GM23338 (cell line): ENCODE measurements around the gene PLXND1. TPM values are rescaled to one million over a fixed set of nuclear protein-coding genes. Genes with fewer than 3 reads are reported as not detected.
A peak's percentile ranks its signal among the peaks of the same experiment; 100 is the strongest.

Source experiments
- ATAC-seq: fragments of 200-7000 bp; cut with Tn5 transposase; 3 replicates; pipeline ENCODE4 v1.9.1; 2020
- DNase-seq: peaks from one replicate; pipeline ENCODE4 v3.0.0-alpha.2; 2015; ENCODE audit warnings: low spot score
- H2AFZ ChIP-seq: fragments of 200-600 bp; sonication (generic); 2 replicates; pipeline ENCODE4 v1.8.0; 2016; ENCODE audit warnings: antibody characterized with exemption, mild to moderate bottlenecking, moderate library complexity
- H3F3A ChIP-seq: fragments of 200-600 bp; sonication (generic); replicated peaks from 2 replicates; pipeline ENCODE4 v1.8.0; 2017; ENCODE audit warnings: antibody characterized with exemption, mixed run types, low read depth
- H3K27ac ChIP-seq: fragments of 200-600 bp; sonication (generic); 2 replicates; pipeline ENCODE4 v1.6.1; 2016; ENCODE audit warnings: low read depth
- H3K27me3 ChIP-seq: fragments of 200-600 bp; sonication (generic); 2 replicates; pipeline ENCODE4 v1.8.0; 2016; ENCODE audit warnings: mild to moderate bottlenecking, mixed run types, moderate library complexity; ENCODE audit not compliant: insufficient read depth
- H3K36me3 ChIP-seq: fragments of 200-600 bp; sonication (generic); 2 replicates; pipeline ENCODE4 v1.8.0; 2016; ENCODE audit warnings: mild to moderate bottlenecking; ENCODE audit not compliant: insufficient read depth
- H3K4me1 ChIP-seq: fragments of 200-600 bp; sonication (generic); 2 replicates; pipeline ENCODE4 v1.8.0; 2016; ENCODE audit warnings: mild to moderate bottlenecking, moderate library complexity; ENCODE audit not compliant: insufficient read depth
- H3K4me2 ChIP-seq: fragments of 200-600 bp; sonication (generic); 2 replicates; pipeline ENCODE4 v1.7.1; 2017; ENCODE audit warnings: mixed run types
- H3K4me3 ChIP-seq: fragments of 200-600 bp; sonication (generic); 2 replicates; pipeline ENCODE4 v1.6.1; 2016; ENCODE audit warnings: mixed run types
- H3K79me2 ChIP-seq: fragments of 200-600 bp; sonication (generic); replicated peaks from 2 replicates; pipeline ENCODE4 v1.8.0; 2017; ENCODE audit warnings: mild to moderate bottlenecking; ENCODE audit not compliant: insufficient read depth
- H3K9me2 ChIP-seq: fragments of 200-600 bp; sonication (generic); 2 replicates; pipeline ENCODE4 v1.8.0; 2017; ENCODE audit not compliant: insufficient read depth
- H4K20me1 ChIP-seq: fragments of 200-600 bp; sonication (generic); replicated peaks from 2 replicates; pipeline ENCODE4 v1.8.0; 2017; ENCODE audit warnings: mild to moderate bottlenecking; ENCODE audit not compliant: insufficient read depth
- H3K27ac Mint-ChIP-seq: 2 replicates; pipeline ENCODE4 v1.8.0; 2020; ENCODE audit warnings: inconsistent platforms, mild to moderate bottlenecking, moderate library complexity, mixed read lengths
- H3K27me3 Mint-ChIP-seq: 3 replicates; pipeline ENCODE4 v1.8.0; 2022; ENCODE audit warnings: low read depth, mild to moderate bottlenecking, moderate library complexity, mixed read lengths, inconsistent platforms; ENCODE audit not compliant: insufficient read depth, poor library complexity
- H3K36me3 Mint-ChIP-seq: 3 replicates; pipeline ENCODE4 v1.8.0; 2021; ENCODE audit warnings: low read depth, mild to moderate bottlenecking, inconsistent platforms, moderate library complexity, mixed read lengths
- H3K4me1 Mint-ChIP-seq: 3 replicates; pipeline ENCODE4 v1.8.0; 2020; ENCODE audit warnings: mild to moderate bottlenecking, inconsistent platforms, mixed read lengths
- H3K4me3 Mint-ChIP-seq: 3 replicates; pipeline ENCODE4 v1.8.0; 2021; ENCODE audit warnings: moderate library complexity, mild to moderate bottlenecking, inconsistent platforms, mixed read lengths
- H3K9me3 Mint-ChIP-seq: 3 replicates; pipeline ENCODE4 v1.8.0; 2020; ENCODE audit warnings: moderate library complexity, mild to moderate bottlenecking, inconsistent platforms, mixed read lengths
- CREB1 ChIP-seq: fragments of 250-450 bp; sonication (Bioruptor Pico); IDR thresholded peaks from 2 replicates; pipeline ENCODE4 v1.5.0; 2020; ENCODE audit warnings: low read depth, mild to moderate bottlenecking, moderate library complexity
- CTCF ChIP-seq, 2 experiments: fragments of 200-600 bp in 1 of 2; sonication (generic) in 1 of 2; conservative IDR thresholded peaks; 2 replicates each; pipeline versions ENCODE4 v1.5.1 to v1.6.1; 2016 to 2017; ENCODE audit warnings: antibody characterized with exemption in 2 of 2, low read depth in 2 of 2, mild to moderate bottlenecking in 2 of 2, moderate library complexity in 1 of 2
- ETS1 ChIP-seq: IDR thresholded peaks from 2 replicates; pipeline ENCODE4 v1.6.1; 2016; ENCODE audit warnings: antibody characterized with exemption
- EZH2 ChIP-seq: fragments of 200-600 bp; sonication (generic); IDR thresholded peaks from one replicate; pipeline ENCODE4 v1.8.0; 2017; ENCODE audit warnings: antibody characterized with exemption, mild to moderate bottlenecking, low read depth; ENCODE audit not compliant: unreplicated experiment
- EZH2phosphoT487 ChIP-seq: fragments of 200-600 bp; sonication (generic); IDR thresholded peaks from one replicate; pipeline ENCODE4 v1.8.1; 2018; ENCODE audit warnings: antibody characterized with exemption; ENCODE audit not compliant: unreplicated experiment
- JUNB ChIP-seq: IDR thresholded peaks from one replicate; pipeline ENCODE4 v1.6.1; 2016; ENCODE audit warnings: antibody characterized with exemption; ENCODE audit not compliant: unreplicated experiment
- NANOG ChIP-seq: IDR thresholded peaks from 2 replicates; pipeline ENCODE4 v1.6.1; 2016; ENCODE audit warnings: antibody characterized with exemption, borderline replicate concordance
- POLR2AphosphoS5 ChIP-seq: IDR thresholded peaks from 2 replicates; pipeline ENCODE4 v1.6.1; 2016; ENCODE audit warnings: antibody characterized with exemption, low read depth
- REST ChIP-seq: IDR thresholded peaks from one replicate; pipeline ENCODE4 v1.6.1; 2018; ENCODE audit warnings: antibody characterized with exemption; ENCODE audit not compliant: unreplicated experiment
- STAT1 ChIP-seq: IDR thresholded peaks from one replicate; pipeline ENCODE4 v1.6.1; 2016; ENCODE audit warnings: antibody characterized with exemption; ENCODE audit not compliant: unreplicated experiment
- ZNF114 ChIP-seq: fragments of 250-450 bp; sonication (Bioruptor Pico); IDR thresholded peaks from 2 replicates; pipeline ENCODE4 v1.5.0; 2020; ENCODE audit warnings: mild to moderate bottlenecking, moderate library complexity
- ZNF331 ChIP-seq: fragments of 250-450 bp; sonication (Bioruptor Pico); IDR thresholded peaks from 2 replicates; pipeline ENCODE4 v1.5.0; 2020; ENCODE audit warnings: low read depth, mild to moderate bottlenecking, moderate library complexity
- ZNF462 ChIP-seq: fragments of 250-450 bp; sonication (Bioruptor Pico); IDR thresholded peaks from 2 replicates; pipeline ENCODE4 v1.5.0; 2020; ENCODE audit warnings: mild to moderate bottlenecking, moderate library complexity
- polyA plus RNA-seq: library from polyadenylated mRNA; unstranded; fragments of >200 nt; fragmentation: Nextera tagmentation; extraction: Ambion mirVana; gene quantifications from 2 replicates; pipeline ENCODE4 v1.2.1, GENCODE V29; 2016
- total RNA-seq: library from RNA; depleted of rRNA; stranded (reverse); fragments of >200 nt; shearing (Covaris generic); gene quantifications from 2 replicates; pipeline ENCODE4 v1.2.3, GENCODE V29; 2014

PLXND1 gene
- total and polyA plus RNA-seq, 2 experiments from 2014 or later, result 13.3 to 60.4 TPM

GRCh38 chr3:129638481-129638880, 32.0 kb upstream of the PLXND1 start:
- no peaks in the 10 kb centered on the region for H3K9me2 ChIP-seq
- ATAC-seq, result no peak
- H3K4me1 ChIP-seq, result 0 out of 2 replicates have a peak, but pooled peaks cover 5% of the 10 kb centered on the region
- peaks cover 6% of the 10 kb centered on the region; the same call in 2 of the 3 replicates for H3K36me3 Mint-ChIP-seq
- H3F3A ChIP-seq, result 0 out of 2 replicates have a peak, but pooled peaks cover 3% of the 10 kb centered on the region
- TF ChIP-seq REST (no peak), NANOG (no peak), JUNB (no peak), EZH2phosphoT487 (no peak), ZNF331 (CRISPR knock-in tag) (no peak), POLR2AphosphoS5 (no peak), ZNF114 (CRISPR knock-in tag) (no peak), ETS1 (no peak), STAT1 (no peak), CTCF (conservative IDR thresholded peaks at IDR 0.05; ENCODE audit: low read depth in 2 of 2) (no peak), EZH2 (no peak), ZNF462 (CRISPR knock-in tag) (no peak), CREB1 (CRISPR knock-in tag) (no peak)
- no peak for DNase-seq
- peaks cover 3% of the 10 kb centered on the region for H3K27me3 Mint-ChIP-seq
- no peaks in the 10 kb centered on the region for H3K36me3 ChIP-seq
- H3K4me1 Mint-ChIP-seq, result peaks cover 10% of the 10 kb centered on the region
- no peak overlapping the region for H3K4me2 ChIP-seq
- no peak overlapping the region for H3K4me3 Mint-ChIP-seq
- H3K27ac Mint-ChIP-seq, result no peak overlapping the region
- H3K27me3 ChIP-seq, result no peaks in the 10 kb centered on the region
- H3K27ac ChIP-seq, result peak overlapping the region; percentile 42; the same call in 1 of the 2 replicates
- H3K9me3 Mint-ChIP-seq, result peaks cover 16% of the 10 kb centered on the region; the same call in 2 of the 3 replicates
- no peak overlapping the region for H2AFZ ChIP-seq
- no peak overlapping the region for H3K4me3 ChIP-seq
- no peaks in the 10 kb centered on the region for H3K79me2 ChIP-seq
- H4K20me1 ChIP-seq, result no peaks in the 10 kb centered on the region
